NCI-H82 treated with DMSO at 0.1 percent for 48 hours (cell line): Measurements from ENCODE around the gene NRTN.

Experiments
- DNase-seq: peaks from one replicate; lab custom pipeline; 2025; ENCODE audit not compliant: unreplicated experiment; lab: John Stamatoyannopoulos, UW

The NRTN gene

DNA sequence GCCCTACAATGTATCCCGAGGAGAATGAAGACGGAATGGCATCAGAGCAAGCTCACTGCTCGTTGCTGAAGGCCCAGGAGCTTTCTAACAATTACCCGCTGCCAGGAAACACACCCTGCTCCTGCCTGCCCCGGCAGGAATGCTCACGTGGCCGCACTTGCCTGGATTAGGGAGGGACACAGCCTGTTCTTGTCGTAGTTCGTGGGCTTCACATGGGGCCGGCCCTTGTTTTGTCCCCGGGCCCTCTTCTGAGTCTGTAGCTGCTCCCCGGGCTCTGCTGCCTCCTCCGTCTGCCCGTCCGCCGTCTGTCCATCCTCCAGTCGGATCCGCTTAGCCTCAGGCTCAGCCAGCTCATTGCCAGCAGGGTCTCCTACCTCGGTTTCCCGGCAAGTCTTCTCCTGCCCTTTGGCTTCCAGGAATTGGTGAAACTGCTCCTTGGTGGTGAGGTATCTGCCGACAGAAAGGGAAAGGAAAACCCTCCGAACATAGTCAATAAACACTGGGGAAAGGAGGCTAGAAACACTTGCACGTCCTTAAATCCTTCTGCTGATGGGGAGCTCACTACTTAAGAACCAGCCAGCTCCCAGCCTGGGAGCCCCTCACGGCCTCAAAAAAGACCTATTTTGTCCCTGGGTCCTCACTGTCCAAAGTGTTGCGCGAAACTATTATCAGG is 14.8 kb upstream of the NRTN start:
- DNase-seq, result no peak

DNA sequence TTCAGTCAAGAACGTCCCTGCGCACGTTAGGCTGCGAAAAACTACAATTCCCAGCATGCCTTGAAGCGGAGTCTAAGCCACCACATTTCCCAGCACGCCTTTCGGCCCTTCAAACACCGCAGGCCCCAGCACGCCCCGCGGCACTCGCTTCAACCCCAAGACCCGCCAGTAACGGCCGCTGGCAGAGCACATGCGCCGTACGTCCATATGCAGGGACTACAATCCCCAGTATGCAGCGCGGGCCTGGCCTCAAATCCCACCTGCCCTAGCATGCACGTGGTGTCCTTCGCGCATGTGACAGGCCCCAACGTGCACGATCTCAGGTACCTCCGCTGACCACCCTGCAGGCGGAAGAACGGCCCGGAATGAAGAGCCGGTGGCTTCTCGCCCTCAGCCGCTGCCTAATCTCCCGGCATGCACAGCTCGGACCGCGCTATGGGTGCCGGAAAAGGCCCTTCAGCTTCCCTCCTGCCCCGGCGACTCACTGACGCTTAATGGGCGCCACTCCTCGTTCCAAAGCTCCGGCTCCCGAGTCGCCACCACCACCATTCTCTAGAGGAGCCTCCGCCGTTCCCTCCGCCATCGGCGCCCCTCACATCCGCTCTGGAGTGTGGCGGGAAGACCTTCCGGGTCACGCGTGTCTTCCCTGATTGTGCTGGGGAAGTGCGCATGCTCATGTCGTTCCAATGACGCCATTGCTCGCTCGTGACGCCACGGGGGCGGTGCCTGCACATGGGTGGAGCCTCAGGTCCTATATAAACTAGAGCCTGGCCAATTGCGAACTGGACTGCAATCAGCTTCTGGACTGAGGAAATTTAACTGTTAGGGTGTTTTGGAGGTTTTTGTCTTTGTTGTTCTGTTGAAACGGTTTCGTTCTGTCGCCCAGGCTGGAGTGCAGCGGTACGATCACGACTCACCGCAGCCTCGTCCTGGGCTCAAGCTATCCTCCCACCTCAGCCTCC is 14.0 kb upstream of the NRTN start, which contains the start of gene DUS3L:
DUS3L (minus strand) TSS at position 605 of the 962 bp plus-strand sequence; CDS start at position 583, 22 bp downstream.
- DNase-seq, result peak; percentile 66

DNA sequence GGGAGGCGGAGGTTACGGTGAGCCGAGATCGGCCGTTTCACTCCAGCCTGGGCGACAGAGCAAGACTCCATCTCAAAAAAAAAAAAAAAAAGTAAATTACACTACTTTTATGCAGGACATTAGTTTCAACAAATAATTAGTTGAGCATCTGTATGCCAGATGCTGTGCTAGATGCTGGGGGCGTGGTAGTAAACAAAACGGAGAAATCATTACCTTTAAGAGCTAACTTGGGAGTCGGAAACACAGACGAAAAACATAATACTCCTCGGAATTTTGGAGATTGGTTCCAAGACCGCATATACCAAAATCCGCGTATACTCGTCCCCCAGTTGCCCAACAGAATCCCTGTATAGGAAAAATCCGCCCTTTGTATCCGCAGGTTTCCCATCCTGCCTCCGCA is 12.6 kb upstream of the NRTN start:
- no peak for DNase-seq

DNA sequence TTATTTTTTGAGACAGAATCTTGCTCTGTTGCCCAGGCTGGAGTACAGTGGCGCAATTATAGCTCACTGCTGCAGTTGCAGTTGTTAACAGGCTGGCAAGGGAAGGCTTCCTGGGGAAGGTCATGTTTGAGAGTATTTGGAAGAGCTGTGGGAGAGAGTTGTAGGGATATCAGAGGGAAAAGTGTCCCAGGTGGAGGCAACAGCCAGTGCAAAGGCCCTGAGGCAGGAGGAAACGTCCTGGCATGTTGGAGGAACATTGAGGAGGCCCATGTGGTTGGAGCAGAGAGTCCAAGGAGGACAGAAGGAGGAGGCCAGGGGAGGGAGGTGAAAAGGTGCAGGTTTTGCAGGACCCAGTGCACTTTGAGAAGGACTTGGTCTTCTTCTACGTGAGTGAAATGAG is 11.7 kb upstream of the NRTN start:
- DNase-seq, result no peak

DNA sequence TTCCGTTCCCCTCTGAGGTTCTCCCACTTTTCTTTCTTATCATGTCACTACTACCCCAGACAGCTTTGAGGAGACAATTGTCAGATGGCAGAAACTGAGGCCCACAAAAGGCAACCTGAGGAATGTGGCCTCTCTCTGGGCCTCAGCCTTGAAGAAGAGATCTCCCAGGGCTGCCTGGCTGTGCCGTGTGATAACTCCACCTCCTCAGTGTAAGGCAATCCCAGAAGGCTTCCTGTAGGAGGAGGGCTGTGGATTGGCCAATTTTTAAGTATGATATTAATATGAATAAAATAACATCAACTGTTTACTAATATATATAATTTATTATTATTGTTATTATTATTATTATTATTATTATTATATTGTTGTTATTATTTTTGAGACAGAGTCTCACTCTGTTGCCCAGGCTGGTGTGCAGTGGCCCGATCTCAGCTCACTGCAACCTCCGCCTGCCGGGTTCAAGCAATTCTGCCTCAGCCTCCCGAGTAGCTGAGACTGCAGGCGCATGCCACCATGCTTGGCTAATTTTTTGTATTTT is 9.4 kb upstream of the NRTN start:
- DNase-seq, result no peak

DNA sequence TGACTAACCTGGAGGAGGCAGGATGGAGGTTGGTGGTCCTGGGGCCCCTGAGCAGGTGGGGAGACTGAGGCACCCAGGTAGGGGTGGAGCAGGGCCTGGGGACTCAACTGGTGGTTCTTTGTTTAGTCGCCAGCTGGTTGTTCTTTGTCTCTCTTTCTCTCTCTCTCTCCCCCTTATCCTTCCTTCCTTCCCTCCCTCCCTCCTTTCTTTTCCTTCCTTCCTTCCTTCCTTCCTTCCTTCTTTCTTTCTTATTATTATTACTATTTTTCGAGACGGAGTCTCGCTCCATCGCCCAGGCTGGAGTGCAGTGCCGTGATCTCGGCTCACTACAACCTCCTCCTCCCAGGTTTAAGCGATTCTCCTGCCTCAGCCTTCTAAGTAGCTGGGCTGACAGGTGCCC is 6.6 kb upstream of the NRTN start:
- DNase-seq, result no peak

DNA sequence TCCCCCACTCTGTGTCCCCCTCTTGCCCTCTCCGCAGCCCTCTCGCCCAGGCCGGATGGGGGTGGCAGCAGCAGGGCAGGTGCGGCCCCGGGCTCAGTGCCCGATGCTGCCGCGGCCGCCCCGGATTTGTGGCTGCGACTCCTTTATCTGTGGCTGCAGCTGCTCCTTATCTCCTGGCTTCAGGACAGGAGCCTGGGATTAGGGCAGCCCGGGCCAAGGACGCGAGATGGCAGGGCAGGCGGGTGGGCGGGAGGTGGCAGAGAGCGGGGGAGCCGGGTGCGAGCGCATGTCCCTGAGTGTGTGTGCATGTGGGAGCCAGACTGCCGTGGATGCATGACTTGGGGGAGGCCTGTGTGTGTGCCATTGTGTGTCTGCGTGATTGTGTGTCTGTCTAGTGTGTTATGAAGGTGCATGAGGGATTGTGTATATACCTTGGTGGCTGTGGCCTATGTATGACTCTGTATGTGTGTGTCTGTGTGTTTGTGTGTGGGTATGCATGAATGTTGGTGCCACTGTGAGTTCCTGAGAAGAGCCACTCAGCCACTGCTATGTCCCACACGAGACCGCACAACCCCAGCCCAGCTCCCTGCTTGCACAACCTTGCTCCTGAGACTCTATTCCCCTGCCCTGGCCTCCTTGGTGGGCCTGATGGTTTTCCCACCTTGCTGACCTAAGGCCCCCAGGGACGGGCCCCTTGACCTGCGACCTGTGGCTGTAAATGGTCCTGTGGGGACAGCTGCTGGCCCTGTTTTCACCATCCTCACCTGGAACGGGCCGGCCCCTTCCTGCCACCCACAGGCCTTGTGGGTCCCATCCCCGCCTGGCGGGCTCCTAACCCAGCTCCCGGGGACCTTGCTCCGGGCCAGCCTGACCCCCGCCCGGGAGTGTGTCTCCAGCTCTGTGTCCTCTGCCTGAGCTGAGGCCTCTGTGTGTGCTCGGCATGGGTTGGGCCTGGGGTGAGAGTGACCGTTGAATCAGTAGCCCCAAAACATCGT is 5.3 kb upstream of the NRTN start:
- no peak for DNase-seq

DNA sequence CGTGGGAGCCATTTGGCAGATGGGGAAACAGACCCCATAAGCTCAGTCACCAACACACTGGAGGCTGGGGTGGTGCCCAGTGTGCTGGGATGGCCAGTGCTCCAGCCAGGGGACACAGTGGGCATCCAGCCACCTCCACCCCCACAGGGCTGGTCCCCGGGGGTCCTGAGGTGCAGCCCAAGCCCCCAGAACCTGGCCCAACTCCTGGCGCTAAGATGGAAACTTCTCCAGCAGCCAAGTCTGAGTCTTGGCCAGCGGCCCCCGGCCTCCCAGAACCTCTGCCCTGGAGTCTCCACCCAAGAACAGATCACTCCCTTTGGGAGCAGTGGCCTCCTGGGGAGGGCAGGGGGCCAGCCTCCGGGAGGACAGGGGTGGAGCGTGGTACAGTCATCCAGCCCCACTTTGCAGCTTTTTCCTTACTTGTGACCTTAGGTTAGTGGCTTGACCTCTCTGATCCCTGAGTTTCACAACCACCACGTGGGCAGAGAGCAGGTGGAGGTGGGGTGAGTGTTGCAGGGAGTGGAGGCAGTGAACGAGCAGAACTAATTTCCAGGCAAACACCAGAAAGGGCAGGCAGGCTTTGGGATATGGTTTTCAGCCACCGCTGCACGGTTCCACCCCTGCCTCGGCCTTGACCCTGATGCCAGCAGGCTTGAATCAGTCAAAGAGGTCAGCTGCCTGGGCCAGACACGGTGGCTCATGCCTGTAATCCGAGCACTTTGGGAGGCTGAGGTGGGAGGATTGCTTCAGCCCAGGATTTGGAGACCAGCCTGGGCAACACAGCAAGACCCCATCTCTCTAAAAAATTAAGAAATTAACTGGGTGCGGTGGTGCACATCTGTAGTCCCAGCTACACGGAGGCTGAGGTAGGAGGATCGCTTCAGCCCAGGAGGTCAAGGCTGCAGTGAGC is 4.3 kb upstream of the NRTN start:
- DNase-seq, result no peak

DNA sequence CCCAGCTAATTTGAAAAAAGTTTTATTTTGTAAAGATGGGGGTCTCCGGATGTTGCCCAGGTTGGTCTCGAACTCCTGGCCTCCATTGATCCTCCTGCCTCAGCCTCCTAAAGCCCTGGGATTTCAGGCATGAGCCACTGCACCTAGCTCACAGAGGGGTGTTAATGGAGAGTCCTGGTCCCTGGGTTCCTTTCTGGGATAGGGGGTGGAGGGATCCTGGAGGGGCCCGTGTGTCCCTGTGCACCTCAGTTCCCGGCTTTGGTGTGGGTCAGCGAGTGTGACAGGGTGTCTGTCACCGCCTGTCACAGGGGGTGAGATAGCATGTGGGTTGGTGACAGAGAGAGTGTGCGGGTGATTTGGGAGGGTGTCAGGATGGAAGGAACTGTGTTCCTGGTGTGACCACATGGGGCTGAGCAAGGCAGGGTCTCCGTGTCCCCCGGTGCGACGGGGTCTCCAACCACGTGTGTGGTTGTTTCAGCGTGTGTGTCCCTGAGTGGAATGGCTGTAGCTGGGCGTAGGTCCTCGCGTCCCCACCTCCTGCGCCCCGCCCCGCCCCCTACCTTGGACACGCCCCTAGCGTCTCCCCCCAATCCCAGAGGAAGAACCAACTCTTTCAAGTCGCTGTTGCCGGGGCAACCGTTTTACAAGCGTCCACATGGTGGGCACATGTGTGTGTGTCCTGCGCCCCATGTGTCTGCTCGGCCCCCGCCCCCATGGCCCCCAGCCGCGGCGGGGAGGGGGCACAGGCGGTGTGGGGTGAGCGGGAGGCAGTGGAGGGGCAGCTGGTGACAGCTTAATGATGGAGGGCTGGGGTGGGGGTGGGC is 2.9 kb upstream of the NRTN start:
- peak; percentile 19 for DNase-seq

DNA sequence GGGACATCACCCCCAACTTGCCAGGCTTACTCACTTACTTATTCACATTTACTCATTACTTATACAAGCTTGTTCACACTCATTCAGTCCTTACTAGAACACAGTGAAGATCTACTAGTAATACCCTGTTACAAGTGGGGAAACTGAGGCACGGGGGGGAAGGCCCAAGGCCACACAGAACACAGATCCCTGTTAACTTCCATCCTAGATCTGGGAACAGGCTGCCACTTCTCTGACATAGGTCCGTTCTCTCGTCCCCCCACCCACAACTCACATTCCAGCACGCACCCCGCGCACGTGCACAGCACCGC is 1.5 kb upstream of the NRTN start:
- no peak for DNase-seq

DNA sequence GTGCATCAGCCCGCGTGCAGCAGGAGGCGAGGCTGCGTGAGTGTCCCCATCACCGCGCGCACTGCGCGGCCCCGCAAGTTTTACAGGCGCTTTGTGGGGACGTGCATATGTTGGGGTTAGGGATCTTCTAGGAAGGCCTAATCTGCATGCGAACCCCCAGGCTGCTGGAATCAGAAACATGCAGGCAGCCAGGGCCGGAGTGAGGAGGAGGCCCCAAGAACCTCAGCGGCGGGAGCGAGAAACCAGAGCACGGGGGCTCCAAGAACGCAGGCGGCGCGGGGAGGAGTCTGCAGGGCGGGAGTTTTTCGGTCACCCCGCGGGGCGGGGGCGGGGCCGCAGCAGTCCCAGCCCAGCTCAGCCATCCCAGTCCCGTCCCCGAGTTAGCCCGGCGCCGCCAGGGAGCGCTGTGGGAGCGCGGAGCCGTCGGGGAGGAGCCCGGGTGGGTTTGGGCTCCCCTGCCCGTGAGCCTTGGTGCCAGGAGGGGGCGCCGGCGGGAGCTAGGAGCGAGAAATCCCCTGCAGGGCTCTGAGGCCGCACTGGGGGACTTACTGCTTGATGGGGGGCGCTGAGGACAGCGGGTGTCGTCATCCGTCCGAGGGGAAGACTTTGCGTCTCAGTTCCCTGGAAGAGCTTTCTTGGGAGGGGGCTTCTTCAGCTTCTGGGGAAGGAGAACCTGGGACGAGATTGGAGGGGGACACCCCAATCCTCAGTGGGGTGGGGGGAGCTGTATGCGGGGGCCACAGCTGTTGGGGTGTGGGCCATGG is 933 bp upstream of the NRTN start:
- DNase-seq, result peak; percentile 76

DNA sequence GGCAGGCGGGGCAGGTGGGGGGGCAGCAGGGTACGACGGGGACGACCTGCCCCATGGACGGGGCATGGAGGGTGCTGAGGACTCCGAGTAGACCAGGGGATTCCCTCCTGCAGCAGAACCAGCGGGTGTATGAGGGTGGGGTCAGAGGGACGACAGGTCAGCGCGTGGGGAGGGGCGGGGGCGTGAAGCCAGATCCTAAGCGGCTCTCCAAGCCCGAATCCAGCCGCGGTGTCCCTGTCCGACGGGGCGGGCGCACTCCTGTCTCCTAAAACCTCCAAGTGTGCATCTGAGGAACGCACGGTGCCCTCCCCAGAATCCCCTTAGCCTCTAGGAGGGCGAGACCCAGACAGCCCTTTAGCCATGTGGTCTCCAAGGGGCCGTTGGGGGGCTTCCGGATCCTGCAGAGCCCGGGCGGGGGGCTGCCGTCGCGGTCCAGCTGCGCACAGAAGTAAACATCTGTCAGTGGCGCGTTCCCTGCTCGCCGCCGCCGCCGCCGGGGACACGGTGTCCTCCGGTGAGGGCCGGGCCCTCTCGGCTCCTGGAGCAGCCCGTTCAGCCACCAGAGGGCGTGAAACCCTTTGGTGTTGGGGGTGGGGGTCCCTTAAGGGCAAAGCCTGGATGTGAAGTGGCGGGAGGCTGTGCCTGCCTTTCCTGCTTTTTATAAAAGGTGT is 730 bp downstream of the NRTN start:
- DNase-seq, result peak; percentile 40

DNA sequence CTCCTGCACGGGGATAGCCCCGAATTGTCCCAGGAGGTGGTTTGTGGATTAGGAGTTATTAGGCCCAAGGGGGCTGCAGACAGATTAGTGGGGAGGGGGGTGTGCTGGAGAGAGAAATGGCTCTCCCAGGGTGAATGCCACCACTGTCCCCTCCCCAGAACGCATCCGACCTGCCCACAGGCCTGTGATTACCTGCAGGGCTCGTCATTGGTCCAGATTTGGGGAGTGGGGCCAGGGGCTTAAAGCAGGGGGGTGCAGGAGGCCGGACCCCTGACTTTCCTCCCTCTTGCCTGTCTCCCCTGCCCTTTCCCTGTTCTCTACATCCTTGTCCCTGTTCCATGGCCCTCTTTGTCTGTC is 1.2 kb downstream of the NRTN start:
- no peak for DNase-seq

DNA sequence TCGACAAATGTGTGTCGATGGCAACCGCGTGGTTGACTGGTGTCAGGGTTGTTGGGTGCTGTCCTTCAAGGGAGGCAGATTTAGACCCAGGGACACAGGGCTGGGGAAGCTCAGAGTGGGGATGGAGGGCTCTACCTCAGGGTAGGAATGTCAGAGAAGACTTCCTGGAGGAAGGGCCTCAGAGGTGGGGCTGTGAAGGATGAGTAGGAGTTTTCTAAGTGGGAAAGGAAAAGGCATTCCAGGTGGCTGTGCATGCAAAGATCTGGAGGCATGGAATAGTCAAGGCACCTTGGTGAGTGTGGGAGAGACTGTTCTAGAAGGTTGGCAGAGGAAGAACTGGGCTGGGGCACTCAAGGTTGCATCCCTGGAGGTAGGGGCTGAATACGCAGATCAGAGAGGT is 2.0 kb downstream of the NRTN start:
- DNase-seq, result no peak

DNA sequence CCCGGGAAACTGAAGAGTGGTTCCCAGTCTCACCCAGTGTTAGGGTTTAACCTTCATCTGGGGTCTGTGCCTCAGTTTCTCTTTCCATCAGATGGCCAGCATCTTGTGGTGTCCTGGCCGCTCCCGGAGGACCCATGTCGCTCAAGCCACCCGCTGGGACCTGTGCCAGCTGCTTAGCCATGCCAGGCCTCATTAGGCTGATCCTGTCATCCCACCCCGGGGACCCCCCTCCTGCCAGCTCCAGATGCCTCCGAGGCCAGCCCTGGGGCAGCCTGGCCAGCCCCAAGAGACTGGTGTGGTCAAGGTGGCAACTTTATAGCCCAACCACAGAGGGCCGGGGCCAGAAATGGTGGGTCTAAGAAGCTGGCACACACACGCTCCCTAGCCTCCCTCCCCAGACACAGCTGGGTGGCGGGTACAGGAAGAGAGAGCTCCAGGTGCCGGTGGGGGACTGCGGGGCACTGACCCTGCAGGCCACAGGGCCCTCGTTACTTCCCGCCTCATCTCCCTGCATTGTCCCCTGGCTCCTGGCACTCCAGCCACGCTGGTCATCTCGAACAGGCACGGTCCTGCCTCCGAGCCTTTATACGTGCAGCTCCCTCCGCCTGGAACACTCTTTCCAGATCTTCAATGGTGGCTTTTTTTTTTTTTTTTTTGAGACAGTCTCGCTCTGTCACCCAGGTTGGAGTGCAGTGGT is 3.4 kb downstream of the NRTN start:
- DNase-seq, result no peak

DNA sequence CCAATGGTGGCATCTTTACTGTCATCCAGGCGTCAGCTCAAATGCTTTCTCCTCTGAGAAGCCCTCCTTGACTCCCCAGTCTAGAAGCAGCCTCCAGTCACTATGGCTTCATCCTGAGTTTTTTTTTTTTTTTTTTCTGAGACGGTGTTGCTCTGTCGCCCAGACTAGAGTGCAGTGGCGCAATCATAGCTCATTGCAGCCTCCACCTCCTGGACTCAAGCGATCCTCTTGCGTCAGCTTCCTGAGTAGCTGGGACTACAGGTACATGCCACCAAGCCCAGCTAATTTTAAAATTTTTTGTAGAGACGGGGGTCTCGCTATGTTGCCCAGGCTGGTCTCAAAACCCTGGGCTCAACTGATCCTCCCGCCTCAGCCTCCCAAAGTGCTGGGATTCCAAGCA is 4.2 kb downstream of the NRTN start:
- no peak for DNase-seq

DNA sequence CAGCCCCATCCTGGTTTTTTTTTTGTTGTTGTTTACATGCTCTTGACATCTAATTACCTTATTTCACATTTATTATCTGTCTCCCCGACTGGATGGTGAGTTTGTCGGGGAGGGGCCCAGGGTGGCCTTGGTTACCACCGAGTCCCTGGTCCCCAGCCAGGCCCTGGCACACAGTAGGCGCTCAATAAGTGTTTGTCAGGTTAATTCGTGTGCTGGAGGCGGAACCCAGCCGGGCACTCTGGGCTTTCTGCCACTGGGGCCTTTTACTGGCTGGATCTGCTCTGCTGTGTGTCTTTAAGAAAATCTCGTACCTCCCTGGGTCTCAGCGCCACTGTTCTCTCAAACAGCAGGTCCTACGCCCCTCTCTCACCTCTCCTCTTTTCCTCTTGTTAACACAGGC is 4.6 kb downstream of the NRTN start:
- DNase-seq, result no peak
